ENCODE data around the gene TES.
"Not testable (repeated sequence)": the region's sequence is repeated elsewhere in the genome, so short reads cannot be mapped to it uniquely, and the experiment has no call there.

TES gene

GRCh38 chr7:116210345-116211005 is at the start of gene TES:
TSS of gene TES (plus strand) at chr7:116210539. CDS start at chr7:116210708, 169 bp downstream.
- no peak for DNase-seq

DNA sequence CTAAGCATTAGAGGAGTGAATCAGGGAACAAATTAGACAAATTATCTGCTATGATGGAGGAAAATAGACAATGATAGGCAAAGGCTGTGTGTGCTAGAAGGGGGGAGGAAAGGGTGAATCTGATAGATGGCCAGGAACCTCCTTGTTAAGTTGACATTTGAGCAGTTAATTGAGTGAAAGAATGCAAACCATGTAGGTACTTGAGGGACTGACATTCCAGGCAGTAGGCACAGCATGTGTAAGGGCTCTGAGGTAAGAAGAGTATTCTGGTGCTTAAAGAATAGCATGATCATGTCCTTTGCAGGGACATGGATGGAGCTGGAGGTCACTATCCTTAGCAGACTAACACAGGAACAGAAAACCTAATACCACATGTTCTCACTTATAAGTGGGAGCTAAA is 48.6 kb upstream of the TES start:
- no peak for DNase-seq

- DNase-seq, result no peak
Measured at GRCh38 chr7:116162254-116162653, 48.1 kb upstream of the TES start.

DNA sequence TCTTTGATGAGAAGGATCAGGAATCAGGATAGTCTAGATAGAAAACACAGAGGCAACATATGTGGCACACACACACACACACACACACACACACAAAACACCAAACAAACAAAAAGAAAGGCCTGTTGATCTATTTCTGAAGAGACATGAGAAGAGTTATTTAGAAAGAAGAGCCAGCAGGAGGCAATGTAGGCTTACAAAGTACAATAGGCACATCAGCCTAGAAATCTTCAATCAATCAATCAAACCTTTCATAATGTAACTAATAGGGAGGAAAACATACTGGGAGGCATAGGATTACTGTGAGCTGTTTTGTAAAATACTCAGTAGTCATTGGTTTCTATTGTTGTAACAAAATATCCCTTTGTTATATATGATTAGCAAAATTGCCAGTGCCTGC is 47.3 kb upstream of the TES start:
- no peak for DNase-seq

DNA sequence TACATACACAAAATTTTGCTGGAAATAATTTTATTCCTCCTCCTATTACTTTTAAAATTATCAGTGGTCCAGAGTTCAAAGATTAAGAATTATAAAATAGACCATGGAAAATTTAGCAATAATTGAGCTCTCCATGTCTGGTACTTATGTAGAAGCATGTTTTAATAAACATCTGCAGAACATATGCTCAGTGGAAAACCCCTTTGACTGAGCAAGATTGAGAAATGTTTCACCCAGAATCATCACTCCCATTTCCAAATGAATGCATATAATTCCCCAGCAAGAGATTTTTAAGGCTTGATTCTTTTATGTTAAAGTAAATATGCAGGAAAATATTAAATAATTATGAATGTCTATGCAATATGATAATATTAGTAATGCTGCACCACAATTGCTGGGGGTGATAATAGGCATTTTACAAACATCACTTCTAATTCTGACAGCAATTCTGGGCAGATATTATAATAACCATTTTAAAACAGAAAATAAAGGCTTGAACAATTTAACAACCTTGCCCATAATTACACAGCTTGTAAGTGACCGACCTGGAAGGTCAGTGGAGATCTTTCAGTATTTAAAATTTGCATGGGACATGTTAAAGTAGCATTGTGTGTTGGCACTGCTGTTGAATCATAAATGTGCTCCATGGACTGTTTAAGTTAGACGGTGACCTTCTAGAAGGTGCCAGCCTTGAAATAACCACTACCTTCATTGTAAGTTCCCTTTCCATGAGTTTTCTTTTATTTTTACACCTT is 45.6 kb upstream of the TES start:
- no peak for DNase-seq

GRCh38 chr7:116165717-116166116 is 44.6 kb upstream of the TES start:
- DNase-seq, result no peak

GRCh38 chr7:116166156-116166555 is 44.2 kb upstream of the TES start:
- DNase-seq, result no peak

DNA sequence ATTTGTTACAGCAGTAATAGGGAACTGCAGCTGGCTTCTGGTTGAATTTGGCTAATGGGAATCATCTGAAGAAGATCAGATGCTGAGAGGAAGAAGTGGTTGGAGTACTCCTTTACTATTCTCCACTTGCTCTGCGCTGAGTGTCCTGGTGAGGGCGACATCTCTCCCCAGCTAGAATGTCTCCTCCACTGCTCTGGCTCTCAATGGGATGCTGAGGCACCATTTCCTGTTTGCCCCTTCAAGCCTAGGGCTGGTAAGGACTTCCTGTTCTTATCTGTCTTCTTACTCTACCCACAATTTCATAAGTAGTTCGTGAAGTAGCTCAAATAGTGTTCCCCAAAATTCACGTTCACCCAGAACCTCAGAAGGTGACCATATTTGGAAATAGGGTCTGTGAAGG is 43.2 kb upstream of the TES start:
- no peak for DNase-seq

DNA sequence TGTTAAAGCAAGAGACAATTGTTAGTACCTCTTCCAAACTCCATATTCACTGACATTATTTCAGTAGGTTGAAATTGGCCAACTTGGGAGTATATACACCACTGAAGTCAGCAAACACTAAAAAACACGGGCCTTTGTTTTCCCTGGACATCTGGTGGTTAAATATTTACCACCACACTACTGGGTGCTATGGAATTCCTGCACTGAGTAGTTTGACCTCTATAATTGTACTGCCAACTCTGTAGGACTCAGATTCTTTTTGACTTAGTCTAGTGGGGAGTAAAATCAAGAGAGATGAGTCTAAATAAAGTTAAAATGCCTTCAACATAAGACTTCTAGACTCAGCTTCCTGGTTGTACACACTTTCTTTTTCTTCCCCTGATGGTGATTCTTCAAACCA is 41.3 kb upstream of the TES start:
- DNase-seq, result no peak

- no peak for DNase-seq
Measured at GRCh38 chr7:116170180-116170579, 40.2 kb upstream of the TES start.

DNA sequence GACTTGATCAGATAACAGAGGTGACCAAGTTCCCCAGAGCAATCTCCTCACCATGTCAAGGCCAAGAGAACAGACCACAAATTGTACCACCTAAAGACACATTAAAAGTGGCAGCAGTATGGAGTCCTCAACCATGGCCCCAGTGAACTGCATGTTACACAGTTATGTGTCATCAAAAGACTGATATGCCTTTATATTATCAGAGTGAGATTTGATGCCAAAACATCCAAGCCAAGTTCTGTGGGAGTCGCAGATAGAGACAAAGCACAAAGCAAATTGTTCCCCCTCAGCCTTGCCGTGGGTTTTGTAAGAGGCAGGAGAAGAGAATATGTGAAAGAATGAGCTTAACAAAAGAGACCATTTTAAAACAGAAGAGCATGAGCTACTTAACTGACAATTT is 39.2 kb upstream of the TES start:
- no peak for DNase-seq

DNA sequence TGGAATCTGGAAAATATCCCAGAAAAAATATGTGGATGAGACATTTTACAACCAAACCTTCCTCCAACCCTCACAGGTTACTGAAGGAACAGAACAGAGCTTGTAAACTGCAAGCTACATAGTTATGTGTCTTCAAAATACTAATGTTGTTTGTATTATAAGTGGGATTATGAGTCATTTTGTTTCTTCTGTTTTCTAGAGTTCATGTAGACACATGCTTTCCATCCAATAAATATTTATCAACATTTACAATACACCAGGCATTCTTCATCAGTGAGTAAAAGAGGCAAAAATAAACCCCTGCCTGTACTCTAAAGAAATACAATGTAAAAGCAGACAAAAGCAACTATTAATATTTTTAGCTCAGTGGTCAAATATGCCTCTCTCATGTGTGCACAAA is 38.0 kb upstream of the TES start:
- no peak for DNase-seq

- no peak for DNase-seq
Measured at GRCh38 chr7:116173051-116174028, 37.0 kb upstream of the TES start.

GRCh38 chr7:116175095-116175494 is 35.2 kb upstream of the TES start:
- DNase-seq, result not testable (repeated sequence)

- no peak for DNase-seq
Measured at GRCh38 chr7:116176226-116176625, 34.1 kb upstream of the TES start.

DNA sequence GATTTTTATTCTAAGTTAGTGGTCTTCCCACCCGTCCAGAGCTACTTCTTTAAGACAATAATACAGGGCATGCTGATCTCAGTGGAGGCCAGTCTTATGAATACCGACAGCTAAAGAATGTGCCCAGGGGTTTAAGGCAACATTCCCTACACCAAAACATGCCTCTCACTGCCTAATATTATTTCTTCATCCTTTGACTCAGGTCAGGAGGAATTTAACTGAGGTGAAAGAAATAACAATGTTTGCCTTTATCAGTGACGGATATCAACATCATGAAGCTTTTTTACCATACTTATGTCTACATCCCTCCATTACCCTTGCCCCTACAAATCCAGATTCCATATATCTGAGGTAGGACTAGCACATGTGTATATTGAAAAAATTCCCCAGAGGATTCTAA is 33.3 kb upstream of the TES start:
- no peak for DNase-seq

DNA sequence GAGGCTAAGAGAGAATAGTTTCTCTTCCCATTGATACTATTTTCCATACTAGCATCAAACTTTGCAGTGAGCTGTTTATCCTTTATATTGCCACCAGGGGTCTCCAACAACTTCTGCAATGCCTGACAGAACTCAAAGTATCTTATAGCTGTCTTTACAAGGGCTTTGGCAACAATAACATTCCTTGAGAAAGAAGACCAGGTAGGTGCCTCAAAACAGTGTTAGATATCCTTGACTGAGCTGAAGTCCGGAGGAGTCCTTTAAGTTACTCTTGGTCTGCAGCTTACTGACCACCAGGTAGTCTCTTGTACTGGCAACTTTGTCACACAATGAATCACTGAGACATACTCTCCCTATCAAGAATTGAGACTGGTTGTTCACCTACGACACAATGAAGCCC is 30.0 kb upstream of the TES start:
- DNase-seq, result no peak

DNA sequence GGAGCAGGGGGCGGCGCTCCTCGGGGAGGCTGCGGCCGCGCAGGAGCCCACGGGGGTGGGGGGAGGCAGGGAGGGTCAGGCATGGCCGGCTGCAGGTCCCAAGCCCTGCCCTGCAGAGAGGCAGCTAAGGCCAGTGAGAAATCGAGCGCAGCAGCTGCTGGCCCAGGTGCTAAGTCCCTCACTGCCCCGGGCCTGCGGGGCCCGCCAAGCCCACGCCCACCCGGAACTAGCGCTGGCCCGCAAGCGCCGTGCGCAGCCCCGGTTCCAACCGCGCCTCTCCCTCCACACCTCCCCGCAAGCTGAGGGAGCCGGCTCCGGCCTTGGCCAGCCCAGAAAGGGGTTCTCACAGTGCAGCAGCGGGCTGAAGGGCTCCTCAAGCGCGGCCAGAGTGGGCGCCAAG is 28.3 kb upstream of the TES start:
- DNase-seq, result no peak

DNA sequence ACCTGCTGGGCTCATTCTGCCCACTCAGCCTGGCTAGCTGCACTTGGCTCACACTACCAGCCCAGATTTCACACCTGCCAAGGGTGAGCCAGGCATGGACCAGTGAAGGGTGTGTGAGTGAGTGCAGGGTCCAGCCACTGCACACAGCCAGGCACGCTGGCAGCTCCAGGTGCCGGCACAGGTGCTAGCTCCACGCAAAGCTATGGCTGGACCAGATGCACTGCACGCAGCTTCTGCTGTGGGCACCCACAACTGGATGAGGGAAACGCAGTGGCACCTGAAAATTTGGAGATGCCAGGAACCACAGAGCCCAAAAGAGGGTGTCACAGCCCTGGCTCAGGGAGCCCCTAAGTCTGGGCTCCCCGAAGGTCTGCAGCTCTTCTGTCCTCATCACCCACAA is 24.9 kb upstream of the TES start:
- DNase-seq, result no peak

GRCh38 chr7:116185956-116186355 is 24.4 kb upstream of the TES start:
- DNase-seq, result no peak

DNA sequence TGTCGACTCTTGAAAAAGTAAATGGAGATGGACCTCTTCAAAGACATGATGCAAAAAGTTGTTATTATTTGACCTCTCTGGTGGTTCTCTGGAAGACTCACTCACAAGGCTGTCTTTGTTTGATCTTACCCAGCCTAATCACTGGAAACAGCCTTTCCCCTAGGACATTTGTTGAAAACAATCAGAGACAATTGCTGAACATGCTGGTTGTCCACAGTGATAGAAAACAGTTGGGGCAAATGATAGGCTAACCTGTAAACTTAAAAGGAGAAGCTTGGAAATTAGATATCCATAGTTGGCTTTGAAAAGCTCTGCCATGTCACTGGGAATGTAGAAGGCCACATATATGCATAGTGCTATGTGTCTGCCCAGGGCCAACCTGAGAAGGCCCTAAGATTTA is 22.9 kb upstream of the TES start:
- no peak for DNase-seq

GRCh38 chr7:116193329-116194087 is 16.8 kb upstream of the TES start:
- DNase-seq, result no peak

GRCh38 chr7:116194115-116194514 is 16.2 kb upstream of the TES start:
- no peak for DNase-seq

Measured in GOT3 (cell line).